ENCODE measurements around the gene CSPG4. TPM values are rescaled to one million over a fixed set of nuclear protein-coding genes. Genes with fewer than 3 reads are reported as not detected.

CSPG4 gene
- total and polyA plus RNA-seq, 9 of the 15 experiments (the other 6 are each of a cell fraction or from before 2014, with no cell fraction given), result under 0.01 to 0.07 (median 0.04) TPM; not detected in 5

GRCh38 chr15:75738647-75739325 lies 26.1 kb upstream of the CSPG4 start (continued):
- peak; percentile 97 for TF ChIP-seq ZNF740 (CRISPR knock-in tag; IDR thresholded peaks at IDR 0.05)
- no peak for TF ChIP-seq ZNF740 (tag; IDR thresholded peaks at IDR 0.05)
- peak in 1 of 2 experiments; percentile 91; a peak in 2 of 4 replicates for TF ChIP-seq HDAC1 (IDR thresholded peaks at IDR 0.05)
- peak; percentile 66; the same call in 1 of the 2 replicates for TF ChIP-seq NR3C1 (CRISPR knock-in tag; IDR thresholded peaks at IDR 0.05)

- ChIA-PET CTCF (ENCODE audit: low intra/inter-chr PET ratio) (no interaction called here), POLR2A (interaction anchor here (0.7 to 1.2 kb wide), 3 partner anchors 12 to 17 kb away, joined by 3 to 6 read pairs (median 4); no protein-coding TSS in a partner anchor)
- H4K20me1 ChIP-seq (replicated peaks; ENCODE audit: control insufficient read depth, insufficient read depth, low read length), result no peaks in the 10 kb centered on the region
- intact Hi-C loops (cut with micrococcal nuclease) (loop anchor here (2.0 kb wide), 1 partner anchor 21 kb away; no protein-coding TSS in a partner anchor), in situ Hi-C loops (cut with MboI) (no loop called here)
- H3K4me2 ChIP-seq (ENCODE audit: insufficient read depth, low read length), result peak overlapping the region; percentile 89
- H3K4me1 ChIP-seq (replicated peaks in 1 of 2; ENCODE audit: control insufficient read depth in 2 of 2, insufficient read depth in 2 of 2, low read length in 2 of 2), result peaks cover 5 to 27% of the 10 kb centered on the region in 2 experiments; a peak in 4 of 5 replicates
- TSS peak; percentile 46 for BruUV-seq (replicated peaks)
- H3K9ac ChIP-seq (ENCODE audit: insufficient read depth in 1 of 2, low read depth in 2 of 2, low read length in 2 of 2), result peak overlapping the region; percentile 63 to 88; a peak in 3 of 4 replicates
- WGBS (ENCODE audit: insufficient coverage, low coverage, missing lambda C conversion rate), result 5% methylated on average over 22 of the region's 47 CpGs
- 0 out of 3 replicates have a peak overlapping the region, but pooled peaks have one; percentile 34 for H3K27ac ChIP-seq (ENCODE audit: extremely low read depth, low read depth, low read length)
- no peaks in the 10 kb centered on the region for H3K9me3 ChIP-seq (replicated peaks; ENCODE audit: control insufficient read depth, insufficient read depth, low read depth, low read length)
- no peaks in the 10 kb centered on the region for H3K27me3 ChIP-seq (ENCODE audit: control insufficient read depth in 2 of 2, insufficient read depth in 2 of 2, low read length in 2 of 2)
- ATAC-seq, result peak; percentile 24
- H3K9me1 ChIP-seq (ENCODE audit: control insufficient read depth, insufficient read depth, low read length), result no peaks in the 10 kb centered on the region
- H3K4me3 ChIP-seq, result peak overlapping the region; percentile 69
- DNase-seq (ENCODE audit: extremely low read depth in 1 of 4, low spot score in 3 of 4), result peak in 2 of 4 experiments; percentile 36 to 37
- no peak for FAIRE-seq
- peaks cover 3% of the 10 kb centered on the region; the same call in 1 of the 3 replicates for H3K79me2 ChIP-seq (ENCODE audit: control insufficient read depth, insufficient read depth, low read length)
- no peaks in the 10 kb centered on the region for H3K36me3 ChIP-seq (ENCODE audit: control insufficient read depth, insufficient read depth, low read length)
- H2AFZ ChIP-seq (ENCODE audit: low read depth, low read length), result peak overlapping the region; percentile 95
- TF ChIP-seq ZNF444 (CRISPR knock-in tag; IDR thresholded peaks at IDR 0.05) (no peak), ZNF146 (CRISPR knock-in tag; IDR thresholded peaks at IDR 0.05; ENCODE audit: unreplicated experiment) (peak; percentile 5), PHF21A (IDR thresholded peaks at IDR 0.05; ENCODE audit: borderline replicate concordance, low read depth) (no peak), ZC3H11A (IDR thresholded peaks at IDR 0.05; ENCODE audit: low read depth, low read length) (no peak), HMGN3 (IDR thresholded peaks at IDR 0.05; ENCODE audit: borderline replicate concordance, extremely low read depth, insufficient read length, low read depth, low read length) (peak; percentile 45), POLR2G (IDR thresholded peaks at IDR 0.05; ENCODE audit: low read depth, low read length) (peak; percentile 54; the same call in 1 of the 2 replicates), SAFB2 (IDR thresholded peaks at IDR 0.05; ENCODE audit: borderline replicate concordance, low read depth, low read length, severe bottlenecking) (no peak), PHF8 (IDR thresholded peaks at IDR 0.05; ENCODE audit: borderline replicate concordance, low read length) (peak; percentile 20; the same call in 1 of the 2 replicates), HCFC1 (IDR thresholded peaks at IDR 0.05; ENCODE audit: low read depth, low read length) (no peak), VEZF1 (CRISPR knock-in tag; IDR thresholded peaks at IDR 0.05) (no peak)
These were observed 25.5 kb upstream of the CSPG4 start for GRCh38 chr15:75738014-75738646.
